ENCODE results near the gene AVPR2. TPM values are rescaled to one million over a fixed set of nuclear protein-coding genes. Genes with fewer than 3 reads are reported as not detected.

The AVPR2 gene
- polyA plus RNA-seq, 4 donors, result 0.31 to 3.5 TPM; not detected in 2

DNA sequence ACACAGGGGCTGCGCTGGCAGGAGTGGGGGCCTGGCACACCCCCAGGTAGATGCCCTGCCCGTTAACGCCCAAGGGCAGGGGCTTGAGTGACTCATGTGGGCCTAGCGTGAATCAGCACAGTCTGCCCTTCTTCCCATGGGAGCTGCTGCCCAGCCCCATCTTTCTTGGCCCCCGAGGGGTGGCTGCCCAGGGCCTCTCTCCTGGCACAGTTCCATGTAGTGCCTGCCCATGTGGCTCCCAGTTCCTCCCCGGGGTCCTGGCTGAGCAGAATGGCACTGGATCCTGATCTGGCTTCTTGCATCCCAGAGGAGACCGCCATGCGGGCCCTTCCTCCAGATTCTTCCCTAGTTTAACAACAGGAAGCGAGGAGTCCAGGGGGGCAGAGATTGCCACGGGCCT is 2.1 kb upstream of the AVPR2 start:
- no peak for FAIRE-seq

DNA sequence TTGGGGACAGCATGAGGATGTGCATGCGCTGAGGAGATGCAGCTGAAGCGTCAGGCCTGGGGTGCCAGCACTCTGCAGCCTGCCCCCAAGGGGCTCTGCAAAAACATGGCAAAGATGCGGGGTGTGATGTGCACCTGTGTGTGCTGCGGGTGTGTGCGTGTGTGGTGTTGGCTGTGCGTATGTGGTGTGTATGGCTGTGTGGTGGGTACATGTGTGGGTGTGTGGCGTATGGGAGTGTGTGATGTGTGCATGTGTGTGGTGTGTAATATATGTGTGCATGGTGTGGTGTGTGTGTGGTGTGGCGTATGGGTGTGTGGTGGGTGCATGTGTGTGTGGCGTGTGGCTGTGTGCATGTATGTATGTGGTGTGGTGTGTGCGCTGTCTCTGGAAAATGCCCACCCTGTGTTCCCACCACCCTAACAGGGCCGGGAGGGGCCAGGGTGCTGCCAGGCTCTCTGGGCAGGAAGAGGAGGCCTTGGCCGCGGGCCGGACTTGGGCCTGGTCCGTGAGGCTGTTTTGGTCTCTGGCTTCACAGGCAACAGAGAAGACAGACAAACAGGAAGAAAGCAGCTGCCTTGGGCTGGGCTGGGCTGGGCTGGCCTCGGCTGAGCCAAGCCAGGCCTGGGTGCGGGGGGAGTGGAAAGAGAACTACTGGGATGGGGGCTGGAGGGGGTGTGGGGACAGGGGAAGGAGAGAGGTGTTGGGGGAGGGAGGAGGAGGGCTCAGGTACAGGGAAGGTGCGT is 1.1 kb upstream of the AVPR2 start:
- H3K4me3 ChIP-seq (ENCODE audit: low read depth in 1 of 3, low read length in 3 of 3), result no peak overlapping the region
- no peaks in the 10 kb centered on the region for H3K36me3 ChIP-seq (ENCODE audit: control insufficient read depth in 3 of 3, insufficient read depth in 2 of 3, low read depth in 1 of 3, low read length in 3 of 3)
- FAIRE-seq (no peak), DNase-seq (no peak)
- no peaks in the 10 kb centered on the region for H3K9me3 ChIP-seq (ENCODE audit: control insufficient read depth in 2 of 2, insufficient read depth in 1 of 2, low read depth in 1 of 2, low read length in 1 of 2)
- 49 to 75% (median 50%) methylated on average over 7 to 18 of the region's 18 CpGs for WGBS, 3 donors
- no peaks in the 10 kb centered on the region for H3K27me3 ChIP-seq (ENCODE audit: control insufficient read depth in 3 of 3, insufficient read depth in 3 of 3, low read length in 3 of 3)
- peaks cover 0 to 4% (median 0%) of the 10 kb centered on the region in 3 donors for H3K4me1 ChIP-seq (ENCODE audit: control insufficient read depth in 3 of 3, insufficient read depth in 2 of 3, low read depth in 1 of 3, low read length in 2 of 3)
- no peak overlapping the region for H3K27ac ChIP-seq (ENCODE audit: low read depth in 1 of 3, low read length in 2 of 3)

More for the DNA sequence above, 2.1 kb upstream of the AVPR2 start:
- Histone ChIP-seq H3K36me3 (ENCODE audit: control insufficient read depth in 3 of 3, insufficient read depth in 2 of 3, low read depth in 1 of 3, low read length in 3 of 3) (no peaks in the 10 kb centered on the region), H3K4me3 (ENCODE audit: low read depth in 1 of 3, low read length in 3 of 3) (no peak overlapping the region), H3K27ac (ENCODE audit: low read depth in 1 of 3, low read length in 2 of 3) (no peak overlapping the region), H3K27me3 (ENCODE audit: control insufficient read depth in 3 of 3, insufficient read depth in 3 of 3, low read length in 3 of 3) (no peaks in the 10 kb centered on the region), H3K9me3 (ENCODE audit: control insufficient read depth in 2 of 2, insufficient read depth in 1 of 2, low read depth in 1 of 2, low read length in 1 of 2) (no peaks in the 10 kb centered on the region), H3K4me1 (ENCODE audit: control insufficient read depth in 3 of 3, insufficient read depth in 2 of 3, low read depth in 1 of 3, low read length in 2 of 3) (peaks cover 0 to 4% (median 0%) of the 10 kb centered on the region in 3 donors)
- 57 to 65% (median 60%) methylated on average over 7 to 10 of the region's 10 CpGs for WGBS, 3 donors
- DNase-seq, result no peak

DNA sequence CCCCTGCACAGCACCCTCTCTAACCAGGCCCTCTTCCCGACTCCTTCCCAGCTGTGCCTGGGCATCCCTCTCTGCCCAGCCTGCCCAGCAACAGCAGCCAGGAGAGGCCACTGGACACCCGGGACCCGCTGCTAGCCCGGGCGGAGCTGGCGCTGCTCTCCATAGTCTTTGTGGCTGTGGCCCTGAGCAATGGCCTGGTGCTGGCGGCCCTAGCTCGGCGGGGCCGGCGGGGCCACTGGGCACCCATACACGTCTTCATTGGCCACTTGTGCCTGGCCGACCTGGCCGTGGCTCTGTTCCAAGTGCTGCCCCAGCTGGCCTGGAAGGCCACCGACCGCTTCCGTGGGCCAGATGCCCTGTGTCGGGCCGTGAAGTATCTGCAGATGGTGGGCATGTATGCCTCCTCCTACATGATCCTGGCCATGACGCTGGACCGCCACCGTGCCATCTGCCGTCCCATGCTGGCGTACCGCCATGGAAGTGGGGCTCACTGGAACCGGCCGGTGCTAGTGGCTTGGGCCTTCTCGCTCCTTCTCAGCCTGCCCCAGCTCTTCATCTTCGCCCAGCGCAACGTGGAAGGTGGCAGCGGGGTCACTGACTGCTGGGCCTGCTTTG is 1.1 kb downstream of the AVPR2 start:
- Histone ChIP-seq H3K27me3 (ENCODE audit: control insufficient read depth in 3 of 3, insufficient read depth in 3 of 3, low read length in 3 of 3) (no peaks in the 10 kb centered on the region), H3K36me3 (ENCODE audit: control insufficient read depth in 3 of 3, insufficient read depth in 2 of 3, low read depth in 1 of 3, low read length in 3 of 3) (peaks cover 0 to 11% (median 2%) of the 10 kb centered on the region in 3 donors), H3K27ac (ENCODE audit: low read depth in 1 of 3, low read length in 2 of 3) (no peak overlapping the region), H3K4me3 (ENCODE audit: low read depth in 1 of 3, low read length in 3 of 3) (no peak overlapping the region), H3K4me1 (ENCODE audit: control insufficient read depth in 3 of 3, insufficient read depth in 2 of 3, low read depth in 1 of 3, low read length in 2 of 3) (peaks cover 0 to 4% (median 0%) of the 10 kb centered on the region in 3 donors), H3K9me3 (ENCODE audit: control insufficient read depth in 2 of 2, insufficient read depth in 1 of 2, low read depth in 1 of 2, low read length in 1 of 2) (no peaks in the 10 kb centered on the region)
- 83 to 89% (median 85%) methylated on average over 20 to 32 of the region's 32 CpGs for WGBS, 3 donors
- DNase-seq (no peak), FAIRE-seq (no peak)

DNA sequence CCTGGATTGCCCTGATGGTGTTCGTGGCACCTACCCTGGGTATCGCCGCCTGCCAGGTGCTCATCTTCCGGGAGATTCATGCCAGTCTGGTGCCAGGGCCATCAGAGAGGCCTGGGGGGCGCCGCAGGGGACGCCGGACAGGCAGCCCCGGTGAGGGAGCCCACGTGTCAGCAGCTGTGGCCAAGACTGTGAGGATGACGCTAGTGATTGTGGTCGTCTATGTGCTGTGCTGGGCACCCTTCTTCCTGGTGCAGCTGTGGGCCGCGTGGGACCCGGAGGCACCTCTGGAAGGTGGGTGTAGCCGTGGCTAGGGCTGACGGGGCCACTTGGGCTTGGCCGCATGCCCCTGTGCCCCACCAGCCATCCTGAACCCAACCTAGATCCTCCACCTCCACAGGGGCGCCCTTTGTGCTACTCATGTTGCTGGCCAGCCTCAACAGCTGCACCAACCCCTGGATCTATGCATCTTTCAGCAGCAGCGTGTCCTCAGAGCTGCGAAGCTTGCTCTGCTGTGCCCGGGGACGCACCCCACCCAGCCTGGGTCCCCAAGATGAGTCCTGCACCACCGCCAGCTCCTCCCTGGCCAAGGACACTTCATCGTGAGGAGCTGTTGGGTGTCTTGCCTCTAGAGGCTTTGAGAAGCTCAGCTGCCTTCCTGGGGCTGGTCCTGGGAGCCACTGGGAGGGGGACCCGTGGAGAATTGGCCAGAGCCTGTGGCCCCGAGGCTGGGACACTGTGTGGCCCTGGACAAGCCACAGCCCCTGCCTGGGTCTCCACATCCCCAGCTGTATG is 1.8 kb downstream of the AVPR2 start:
- Histone ChIP-seq H3K4me3 (ENCODE audit: low read depth in 1 of 3, low read length in 3 of 3) (no peak overlapping the region), H3K27me3 (ENCODE audit: control insufficient read depth in 3 of 3, insufficient read depth in 3 of 3, low read length in 3 of 3) (no peaks in the 10 kb centered on the region), H3K36me3 (ENCODE audit: control insufficient read depth in 3 of 3, insufficient read depth in 2 of 3, low read depth in 1 of 3, low read length in 3 of 3) (peaks cover 0 to 13% (median 2%) of the 10 kb centered on the region in 3 donors), H3K9me3 (ENCODE audit: control insufficient read depth in 2 of 2, insufficient read depth in 1 of 2, low read depth in 1 of 2, low read length in 1 of 2) (no peaks in the 10 kb centered on the region), H3K4me1 (ENCODE audit: control insufficient read depth in 3 of 3, insufficient read depth in 2 of 3, low read depth in 1 of 3, low read length in 2 of 3) (peaks cover 0 to 4% (median 0%) of the 10 kb centered on the region in 3 donors), H3K27ac (ENCODE audit: low read depth in 1 of 3, low read length in 2 of 3) (no peak overlapping the region)
- no peak for DNase-seq
- 61 to 76% (median 65%) methylated on average over 14 to 27 of the region's 27 CpGs for WGBS, 3 donors
- no peak for FAIRE-seq

DNA sequence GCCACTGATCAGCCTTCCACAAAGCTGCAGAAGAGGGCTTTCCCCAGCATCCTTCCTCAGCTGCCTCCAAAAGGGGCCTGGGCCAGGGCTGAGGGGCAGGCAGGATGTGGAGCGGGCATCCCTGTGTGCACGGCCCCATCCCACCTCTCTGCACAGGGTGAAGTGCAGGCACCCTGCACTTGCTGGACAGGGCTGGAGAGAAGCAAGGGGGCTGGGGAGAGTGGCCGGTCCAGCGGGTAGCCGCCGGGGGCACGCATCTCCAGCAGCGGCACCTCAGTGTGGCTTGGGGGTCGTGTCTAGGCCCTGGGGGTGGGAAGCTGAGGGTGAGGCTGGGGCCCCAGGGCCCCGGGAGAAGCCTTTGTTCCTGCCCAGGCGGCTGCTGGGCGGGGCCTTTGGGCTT is 3.0 kb downstream of the AVPR2 start:
- no peak for DNase-seq
- WGBS, 3 donors, result 76 to 100% (median 82%) methylated on average over 7 to 12 of the region's 12 CpGs

DNA sequence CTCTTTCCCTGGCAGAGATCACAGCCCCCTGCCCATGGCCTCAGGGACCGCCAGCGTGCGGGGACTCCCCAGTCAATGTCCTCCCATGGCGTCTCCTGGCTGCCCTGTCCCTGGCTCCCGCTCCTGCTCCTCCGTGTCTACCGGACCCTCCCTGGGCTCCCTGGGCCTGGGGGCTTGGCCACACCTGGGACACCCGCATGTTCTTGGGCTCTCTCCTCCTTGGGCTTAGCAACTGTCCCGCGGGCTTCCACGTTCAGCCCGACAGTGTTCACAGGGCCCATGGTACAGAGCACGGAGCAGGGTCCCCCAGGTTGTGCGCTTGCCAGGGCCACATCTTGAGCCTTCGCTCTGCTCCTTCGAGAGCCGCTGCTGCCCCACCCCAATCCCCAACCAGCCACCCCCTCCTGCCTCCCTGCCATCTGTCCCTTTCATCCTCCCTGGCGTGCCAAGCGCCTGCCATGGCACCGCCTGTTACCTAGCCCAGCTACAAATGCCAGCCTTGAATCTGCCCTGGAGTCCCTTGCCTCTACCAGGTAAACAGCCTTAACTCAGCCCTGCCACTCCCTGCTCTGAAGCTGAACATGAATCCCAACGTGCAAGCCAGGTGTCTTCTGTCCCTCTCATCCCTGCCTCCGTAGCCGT is 3.9 kb downstream of the AVPR2 start:
- DNase-seq, result no peak
- FAIRE-seq, result no peak
- H3K4me1 ChIP-seq (ENCODE audit: control insufficient read depth in 3 of 3, insufficient read depth in 2 of 3, low read depth in 1 of 3, low read length in 2 of 3), result peaks cover 0 to 4% (median 0%) of the 10 kb centered on the region in 3 donors
- H3K27me3 ChIP-seq (ENCODE audit: control insufficient read depth in 3 of 3, insufficient read depth in 3 of 3, low read length in 3 of 3), result no peaks in the 10 kb centered on the region
- 84 to 92% (median 87%) methylated on average over 17 to 23 of the region's 23 CpGs for WGBS, 3 donors
- no peak overlapping the region for H3K4me3 ChIP-seq (ENCODE audit: low read depth in 1 of 3, low read length in 3 of 3)
- H3K9me3 ChIP-seq (ENCODE audit: control insufficient read depth in 2 of 2, insufficient read depth in 1 of 2, low read depth in 1 of 2, low read length in 1 of 2), result no peaks in the 10 kb centered on the region
- no peak overlapping the region for H3K27ac ChIP-seq (ENCODE audit: low read depth in 1 of 3, low read length in 2 of 3)
- H3K36me3 ChIP-seq (ENCODE audit: control insufficient read depth in 3 of 3, insufficient read depth in 2 of 3, low read depth in 1 of 3, low read length in 3 of 3), result peaks cover 0 to 17% (median 2%) of the 10 kb centered on the region in 3 donors

More for the DNA sequence above, 3.0 kb downstream of the AVPR2 start:
- H3K9me3 ChIP-seq (ENCODE audit: control insufficient read depth in 2 of 2, insufficient read depth in 1 of 2, low read depth in 1 of 2, low read length in 1 of 2), result no peaks in the 10 kb centered on the region
- no peak overlapping the region for H3K4me3 ChIP-seq (ENCODE audit: low read depth in 1 of 3, low read length in 3 of 3)
- no peak overlapping the region for H3K27ac ChIP-seq (ENCODE audit: low read depth in 1 of 3, low read length in 2 of 3)
- no peaks in the 10 kb centered on the region for H3K27me3 ChIP-seq (ENCODE audit: control insufficient read depth in 3 of 3, insufficient read depth in 3 of 3, low read length in 3 of 3)
- peaks cover 0 to 4% (median 0%) of the 10 kb centered on the region in 3 donors for H3K4me1 ChIP-seq (ENCODE audit: control insufficient read depth in 3 of 3, insufficient read depth in 2 of 3, low read depth in 1 of 3, low read length in 2 of 3)
- peaks cover 0 to 16% (median 2%) of the 10 kb centered on the region in 3 donors for H3K36me3 ChIP-seq (ENCODE audit: control insufficient read depth in 3 of 3, insufficient read depth in 2 of 3, low read depth in 1 of 3, low read length in 3 of 3)
- FAIRE-seq, result no peak

DNA sequence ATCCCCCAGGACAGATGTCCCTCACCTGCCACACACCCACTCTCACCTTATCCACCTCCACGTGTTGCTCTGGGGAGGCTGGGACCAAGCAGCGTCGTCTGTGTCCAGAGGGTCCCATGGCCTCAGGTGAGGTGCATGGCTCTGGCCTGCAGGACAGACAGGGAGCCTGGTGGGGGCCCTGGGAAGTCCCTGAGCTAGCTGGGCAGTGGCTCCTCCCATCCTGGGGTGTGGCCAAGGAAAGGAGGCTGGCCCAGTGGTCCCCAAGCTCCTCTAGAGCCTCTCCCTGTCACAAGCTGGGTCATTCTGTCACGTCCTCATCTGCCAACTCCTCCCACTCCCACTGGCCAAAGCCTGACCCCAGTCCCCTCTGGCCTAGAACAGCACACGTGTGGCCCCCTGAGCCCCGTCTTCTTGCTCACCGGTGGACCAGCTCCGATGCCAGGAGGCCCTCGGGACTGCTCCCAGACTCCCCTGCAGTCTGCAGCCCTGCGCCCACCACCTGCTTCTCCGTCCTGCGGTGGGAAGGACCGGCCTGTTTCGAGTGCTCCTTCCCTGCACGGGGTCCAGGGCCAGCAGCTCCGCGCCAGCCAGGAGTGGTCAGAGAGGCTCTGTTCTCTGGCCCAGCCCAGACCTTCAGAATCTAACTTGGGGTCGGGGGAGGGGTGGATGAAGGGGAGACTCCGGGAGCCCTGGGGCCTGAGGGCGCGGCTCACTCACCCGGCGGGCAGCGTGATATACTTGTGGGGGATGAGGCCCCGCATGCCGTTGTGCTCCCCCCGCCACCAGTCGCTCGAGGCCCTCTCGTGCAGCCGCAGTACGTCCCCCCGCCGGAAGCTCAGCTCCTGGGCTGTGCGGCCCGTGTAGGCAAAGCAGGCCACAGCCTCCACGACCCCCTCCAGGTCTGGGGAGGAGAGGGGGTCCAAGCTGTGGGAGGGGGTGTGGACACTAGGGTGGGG is 4.8 kb downstream of the AVPR2 start:
- Histone ChIP-seq H3K4me1 (ENCODE audit: control insufficient read depth in 3 of 3, insufficient read depth in 2 of 3, low read depth in 1 of 3, low read length in 2 of 3) (no peaks in the 10 kb centered on the region), H3K9me3 (ENCODE audit: control insufficient read depth in 2 of 2, insufficient read depth in 1 of 2, low read depth in 1 of 2, low read length in 1 of 2) (no peaks in the 10 kb centered on the region), H3K27ac (ENCODE audit: low read depth in 1 of 3, low read length in 2 of 3) (no peak overlapping the region), H3K4me3 (ENCODE audit: low read depth in 1 of 3, low read length in 3 of 3) (no peak overlapping the region), H3K27me3 (ENCODE audit: control insufficient read depth in 3 of 3, insufficient read depth in 3 of 3, low read length in 3 of 3) (no peaks in the 10 kb centered on the region), H3K36me3 (ENCODE audit: control insufficient read depth in 3 of 3, insufficient read depth in 2 of 3, low read depth in 1 of 3, low read length in 3 of 3) (peaks cover 0 to 19% (median 2%) of the 10 kb centered on the region in 3 donors)
- no peak for DNase-seq
- WGBS, 3 donors, result 79 to 92% (median 86%) methylated on average over 22 to 37 of the region's 37 CpGs
- no peak for FAIRE-seq
